Kidney tubule cell (primary cell): Measurements from ENCODE around the gene MBD5.

ENCODE experiments used
- DNase-seq: peaks from one replicate; pipeline ENCODE4 v3.0.0-alpha.2; 2018; ENCODE audit warnings: low spot score

Gene MBD5

DNA sequence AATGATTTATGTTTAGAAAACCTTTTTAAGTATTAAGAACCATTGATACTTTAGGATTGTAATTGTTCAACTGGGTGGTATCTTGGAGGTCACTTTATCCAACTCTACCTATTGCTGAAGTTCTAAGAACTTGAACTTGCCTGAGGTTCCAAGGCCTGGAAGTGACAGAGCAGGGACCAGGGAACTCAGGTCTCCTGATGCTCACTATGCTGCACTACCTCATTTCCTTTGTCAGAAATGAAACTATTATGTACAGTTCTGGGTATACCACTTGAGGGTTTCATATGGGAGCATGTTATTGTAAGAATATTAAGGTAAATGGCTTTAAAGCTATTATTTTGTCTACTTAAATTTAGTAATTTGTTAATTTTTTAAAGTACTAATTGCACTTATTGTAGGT, 3.0 kb downstream of the MBD5 start:
- DNase-seq = no peak

DNA sequence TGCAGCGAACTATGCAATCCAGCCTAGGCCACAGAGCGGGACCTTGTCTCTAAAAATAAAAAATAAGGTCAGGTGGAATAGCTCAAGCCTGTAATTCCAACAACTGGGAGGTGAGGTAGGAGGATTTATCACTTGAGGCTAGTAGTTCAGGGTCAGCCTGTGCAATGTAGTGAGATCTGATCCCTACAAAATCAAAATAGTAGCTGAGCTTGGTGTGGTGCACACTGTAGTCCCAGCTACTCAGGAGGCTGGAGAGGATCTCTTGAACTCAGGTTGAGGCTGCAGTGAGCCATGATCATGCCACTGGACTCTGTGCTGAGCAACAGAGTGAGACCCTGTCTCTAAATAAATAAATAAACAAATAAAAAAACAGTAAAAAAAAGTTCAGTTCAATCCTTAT, 5.7 kb downstream of the MBD5 start:
- no peak for DNase-seq

DNA sequence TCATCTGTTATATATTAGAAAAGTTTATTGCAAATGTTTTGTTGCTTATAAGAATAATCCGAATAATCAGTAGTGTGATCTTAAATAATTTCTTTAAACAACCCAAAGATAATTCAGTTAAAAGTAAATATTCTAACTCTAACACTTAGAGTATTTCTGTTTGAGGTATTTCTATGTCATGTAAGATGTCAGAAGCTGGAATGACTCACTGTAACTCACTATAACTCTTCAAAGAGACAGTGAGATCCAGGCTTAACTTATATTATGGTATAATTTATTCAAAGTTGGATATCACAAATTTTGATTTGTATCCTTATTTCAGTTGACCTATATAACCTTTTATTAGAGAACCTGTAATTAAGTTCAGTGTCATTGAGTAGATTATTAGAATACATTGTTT, 6.9 kb downstream of the MBD5 start:
- DNase-seq = no peak

DNA sequence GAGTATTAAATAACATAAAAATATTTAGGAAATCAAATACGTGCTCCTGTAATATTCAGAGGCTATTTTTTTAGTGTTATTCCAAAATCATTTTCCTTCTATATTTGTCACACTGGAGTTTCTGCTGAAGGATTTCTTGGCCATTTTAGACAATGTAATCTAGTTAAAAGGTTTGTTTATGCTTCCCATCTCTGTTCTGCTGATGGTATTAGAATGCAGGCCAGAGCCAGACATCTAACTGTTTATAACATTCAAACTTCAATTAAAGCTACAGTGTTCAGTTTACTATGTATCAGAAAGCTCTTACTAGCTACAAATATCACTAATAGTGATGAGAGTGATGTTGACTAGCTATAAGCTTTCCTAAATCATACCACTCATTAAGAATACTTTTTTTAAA, 7.9 kb downstream of the MBD5 start:
- no peak for DNase-seq

DNA sequence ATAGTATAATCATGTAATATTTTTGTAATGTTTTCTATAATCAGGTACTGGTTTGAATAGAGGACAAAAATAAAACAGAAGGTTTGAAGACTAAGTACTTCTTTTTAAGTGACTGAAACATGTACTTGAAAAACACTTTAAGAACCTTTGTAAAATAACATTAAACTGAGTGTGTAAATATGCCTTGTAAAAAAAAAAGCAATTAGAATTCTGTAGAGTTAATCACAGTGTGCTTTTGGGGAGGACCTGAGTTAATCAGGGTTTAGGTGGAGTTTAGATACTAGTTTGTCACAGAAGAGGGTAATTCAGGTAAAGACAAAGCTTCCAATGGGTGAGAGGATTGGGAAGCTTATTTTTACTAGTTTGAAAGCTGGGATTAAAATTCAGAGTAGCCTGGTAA, 10.3 kb downstream of the MBD5 start:
- no peak for DNase-seq

DNA sequence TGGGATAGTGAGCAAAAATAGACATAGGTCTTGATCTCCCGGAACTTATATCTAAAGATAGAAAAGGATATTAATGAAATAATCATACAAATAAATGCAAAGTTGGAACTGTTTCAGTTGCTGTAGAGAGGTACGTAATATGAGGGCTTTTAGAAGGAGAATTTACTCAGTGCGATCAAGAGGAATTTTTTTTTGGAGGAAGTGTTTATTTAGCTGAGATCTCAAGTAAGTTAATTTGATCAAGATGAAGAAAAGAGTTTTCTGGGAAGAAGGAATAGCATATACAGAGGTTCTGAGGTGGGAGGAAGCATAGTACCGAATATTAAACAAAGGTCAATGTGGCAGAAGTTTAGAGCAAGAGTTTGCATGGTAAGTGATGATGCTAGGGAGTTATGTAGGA, 11.3 kb downstream of the MBD5 start:
- no peak for DNase-seq

DNA sequence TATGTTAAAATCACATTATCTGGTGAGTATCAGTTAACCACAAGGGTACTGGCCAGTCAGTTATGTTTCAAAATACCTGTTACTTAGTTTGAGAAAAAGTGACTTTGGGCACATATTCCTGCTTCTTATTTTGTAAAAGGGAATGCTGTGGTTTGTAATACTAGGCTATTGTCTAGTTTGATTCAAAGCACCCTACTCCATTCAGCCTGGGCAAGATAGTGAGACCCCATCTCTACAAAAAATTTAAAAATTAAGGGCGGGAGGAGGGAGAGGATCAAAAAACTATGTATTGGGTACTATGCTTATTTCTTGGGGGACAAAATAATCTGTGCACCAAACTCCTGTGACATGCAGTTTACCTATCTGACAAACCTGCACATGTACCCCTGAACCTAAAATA, 18.9 kb downstream of the MBD5 start:
- no peak for DNase-seq

DNA sequence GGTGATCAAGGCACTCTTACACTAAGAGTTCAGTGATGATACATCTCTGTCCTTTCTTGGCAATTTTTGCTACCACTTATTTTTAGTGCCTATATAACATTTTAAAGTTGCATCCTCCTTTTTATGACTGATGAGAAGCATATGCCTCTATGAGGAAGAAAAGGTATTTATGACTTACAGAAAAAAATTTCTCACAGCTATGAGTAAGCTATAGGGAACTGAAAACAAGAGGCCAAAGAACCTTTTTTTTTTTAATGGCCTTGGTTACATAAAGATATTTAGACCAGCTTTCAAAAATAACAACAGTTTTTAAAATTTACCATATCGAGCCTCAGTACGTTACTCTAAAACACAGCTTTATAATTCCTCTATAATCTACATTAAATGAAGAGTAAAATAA, 21.3 kb downstream of the MBD5 start:
- no peak for DNase-seq

DNA sequence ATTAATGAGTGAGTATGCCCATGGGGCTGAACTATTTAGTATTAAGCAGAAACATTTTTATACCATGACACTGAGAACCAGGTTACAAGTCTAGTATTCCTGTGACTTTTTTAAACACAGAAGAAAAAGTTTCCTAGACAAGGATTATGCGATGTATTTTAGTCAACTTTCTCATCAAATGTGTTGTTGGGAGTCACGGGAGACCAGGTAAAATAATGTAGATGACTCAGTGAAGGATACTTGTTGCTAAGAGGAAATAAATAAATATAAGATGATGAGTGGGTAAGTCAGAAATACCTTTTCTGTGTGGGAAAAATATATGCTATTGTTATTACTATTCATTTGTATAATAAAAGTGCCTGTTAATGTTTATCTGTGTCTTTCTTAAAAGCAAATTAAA, 23.4 kb downstream of the MBD5 start:
- DNase-seq = peak; percentile 79

DNA sequence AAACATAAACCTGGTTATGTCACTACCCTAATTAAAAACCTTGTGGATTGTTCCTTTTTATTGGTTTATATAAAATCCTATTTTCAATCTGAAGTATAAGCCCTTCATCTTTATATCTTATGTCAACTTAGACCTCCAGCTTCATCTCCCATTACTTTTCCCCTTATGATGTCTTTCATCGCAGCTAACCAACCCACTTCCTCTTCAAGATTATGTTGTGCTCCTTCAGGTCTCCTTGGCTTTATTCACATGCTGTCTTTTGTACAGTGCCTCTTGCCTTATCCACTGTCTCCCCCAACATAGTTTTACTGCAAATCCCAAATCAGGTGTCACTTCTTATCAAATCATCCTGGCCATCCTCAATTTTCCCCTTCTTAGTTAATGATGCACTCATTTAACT, 25.9 kb downstream of the MBD5 start:
- no peak for DNase-seq

DNA sequence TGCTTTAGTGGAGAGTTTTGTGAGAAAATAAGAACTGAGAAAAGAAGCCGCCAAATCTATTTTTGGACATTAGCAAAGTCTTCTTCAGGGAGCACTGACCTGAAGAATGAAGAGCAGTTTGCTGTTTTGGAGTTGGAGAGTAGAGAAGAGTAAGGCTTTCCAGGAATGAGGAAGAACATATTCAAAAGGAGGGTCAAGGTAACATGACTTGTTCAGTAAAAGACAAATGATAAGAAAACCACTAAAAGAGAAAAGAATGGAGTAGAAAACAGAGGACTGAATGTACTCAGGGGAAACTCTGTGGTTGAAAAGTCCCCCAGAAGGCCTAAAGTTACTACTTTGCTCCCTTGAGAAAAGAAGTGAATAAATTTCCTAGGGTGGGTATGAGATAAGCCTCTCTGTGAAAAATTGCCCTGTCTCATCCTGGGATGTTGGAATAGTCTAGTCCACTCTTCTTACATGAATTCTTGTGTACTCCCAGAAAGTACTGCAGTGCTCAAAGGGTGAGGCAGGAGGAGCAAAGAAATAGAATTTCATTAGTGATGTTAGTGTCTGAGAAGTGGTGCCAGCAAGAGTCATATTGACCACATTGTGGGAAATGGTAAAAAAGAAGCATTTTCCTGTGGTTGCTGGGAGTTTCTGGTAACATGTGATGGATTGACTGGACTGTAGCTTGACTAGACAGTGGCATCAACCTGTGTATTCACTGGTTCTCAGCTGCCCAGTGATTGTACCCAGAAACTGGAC, 27.8 kb downstream of the MBD5 start:
- DNase-seq = peak; percentile 34

DNA sequence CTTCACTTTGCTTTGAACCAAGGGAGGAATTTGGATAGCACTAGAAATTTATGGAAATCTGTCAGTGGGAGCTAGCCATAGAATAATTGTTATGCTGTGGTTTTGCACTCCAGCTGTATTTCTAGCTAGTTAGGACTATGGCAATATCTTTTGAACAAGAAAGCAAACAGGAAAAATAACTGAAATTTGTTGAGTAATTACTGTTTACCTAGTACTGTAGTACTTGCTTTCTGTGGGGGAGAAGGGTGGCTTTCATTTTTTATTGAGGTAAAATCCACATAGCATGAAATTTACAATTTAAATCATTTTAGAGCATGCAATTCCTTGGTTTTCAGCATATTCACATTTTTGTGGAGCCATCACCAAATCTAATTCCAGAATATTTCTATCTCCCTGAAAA, 28.4 kb downstream of the MBD5 start:
- DNase-seq = no peak

DNA sequence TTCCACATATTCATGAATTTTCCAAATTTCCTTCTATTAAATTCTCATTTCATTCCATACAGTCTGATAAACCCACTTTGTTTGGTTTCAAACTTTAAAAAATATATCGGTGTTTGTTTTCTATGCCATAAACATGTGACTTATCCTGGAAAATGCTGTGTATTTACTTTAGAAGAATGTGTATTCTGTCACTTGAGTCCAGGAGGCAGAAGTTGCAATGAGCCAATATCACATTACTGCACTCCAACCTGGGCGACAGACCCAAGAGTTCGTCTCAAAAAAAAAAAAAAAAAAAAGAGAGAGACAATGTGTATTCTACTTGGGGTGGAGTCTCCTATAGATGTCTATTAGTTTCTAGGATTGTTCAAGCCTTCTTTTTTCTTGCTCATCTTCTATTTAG, 31.8 kb downstream of the MBD5 start:
- no peak for DNase-seq

DNA sequence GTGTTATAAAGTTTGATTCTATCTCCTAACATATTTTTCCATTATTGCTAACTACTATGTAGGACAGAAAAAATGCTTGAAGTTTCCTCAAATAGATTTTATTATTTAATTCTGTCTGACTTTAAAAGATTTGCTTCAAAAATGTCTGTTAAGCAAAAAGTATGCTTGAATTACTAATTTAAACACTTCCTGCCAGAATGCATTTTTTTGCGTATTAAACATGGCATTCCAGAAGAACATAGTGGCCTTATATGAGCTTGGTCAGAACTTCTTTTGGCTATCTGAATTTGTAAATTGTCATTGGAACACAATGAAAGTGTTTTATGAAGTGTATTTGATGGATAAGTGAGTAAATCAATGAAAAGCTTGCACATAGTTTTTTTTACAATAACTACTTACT, 37.8 kb downstream of the MBD5 start:
- no peak for DNase-seq

DNA sequence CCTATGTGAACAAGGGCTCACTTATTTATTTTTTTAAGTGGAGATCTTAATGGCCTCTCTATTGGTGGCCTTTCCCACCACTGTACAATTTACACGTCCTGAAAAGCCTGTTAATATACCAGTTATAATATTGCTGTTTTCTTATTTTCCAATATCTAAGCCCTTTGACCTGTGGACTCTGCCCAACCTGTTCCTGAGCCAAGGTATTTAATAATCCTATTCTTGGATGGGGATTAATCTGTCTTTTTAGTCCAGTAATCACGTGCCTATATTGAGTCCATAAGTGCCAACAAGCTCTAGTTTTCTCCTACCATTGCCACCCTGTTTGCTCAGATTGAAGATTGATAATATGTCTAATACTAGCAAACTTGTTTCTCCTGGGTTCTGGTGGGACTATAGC, 42.7 kb downstream of the MBD5 start:
- no peak for DNase-seq

DNA sequence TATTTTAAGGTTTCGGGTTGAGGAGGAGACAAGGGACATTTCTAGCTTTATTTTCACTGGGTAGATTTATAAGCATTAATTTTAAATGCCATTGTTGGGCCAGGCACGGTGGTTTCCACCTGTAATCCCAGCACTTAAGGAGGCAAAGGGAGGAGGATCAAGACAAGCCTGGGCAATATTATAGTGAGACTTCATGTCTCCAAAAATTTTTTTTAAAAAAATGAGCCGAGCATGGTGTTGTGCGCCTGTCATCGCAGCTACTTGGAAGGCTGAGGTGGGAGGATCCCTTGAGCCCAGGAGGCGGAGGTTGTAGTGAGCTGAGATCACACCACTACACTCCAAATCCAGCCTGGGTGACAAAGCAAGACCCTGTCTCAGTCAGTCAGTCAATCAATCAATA, 45.0 kb downstream of the MBD5 start:
- DNase-seq = no peak

DNA sequence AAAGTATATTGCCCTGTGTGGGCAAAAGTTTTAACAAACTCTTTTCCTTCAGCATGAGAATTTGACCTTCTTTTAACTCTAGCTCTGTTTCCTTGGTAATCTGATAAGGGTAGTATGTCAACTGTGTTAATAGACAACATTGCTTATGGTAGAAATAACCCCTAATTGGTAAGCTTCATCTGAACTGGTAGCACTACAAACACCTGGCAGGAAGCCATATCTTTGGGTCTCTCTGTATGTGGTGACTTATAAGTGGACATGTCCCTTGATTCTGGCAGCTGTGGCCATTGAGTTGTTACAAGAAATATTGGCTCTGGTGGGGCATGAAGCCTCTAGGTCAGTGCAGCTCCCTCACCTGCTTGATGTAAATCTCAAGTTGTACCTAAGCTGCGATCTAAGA, 46.9 kb downstream of the MBD5 start:
- no peak for DNase-seq

DNA sequence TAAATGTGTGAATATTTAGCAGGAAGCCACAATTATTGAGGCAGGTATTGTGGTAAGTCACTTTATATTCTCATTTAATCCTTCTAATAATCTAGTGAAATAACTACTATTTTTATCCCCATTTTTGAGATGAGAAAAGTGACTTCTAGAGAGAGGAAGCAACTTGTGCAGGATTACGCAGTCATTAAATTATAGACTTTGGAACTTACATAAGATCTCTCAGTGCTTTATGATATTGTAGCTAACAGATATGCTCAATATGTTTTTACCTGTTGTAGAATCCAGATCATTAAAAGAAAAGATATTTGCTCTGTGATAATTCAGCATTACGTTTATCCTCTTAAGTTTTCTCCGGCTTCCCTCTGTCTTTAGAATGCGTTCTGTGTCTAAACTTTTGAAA, 50.5 kb downstream of the MBD5 start:
- no peak for DNase-seq

DNA sequence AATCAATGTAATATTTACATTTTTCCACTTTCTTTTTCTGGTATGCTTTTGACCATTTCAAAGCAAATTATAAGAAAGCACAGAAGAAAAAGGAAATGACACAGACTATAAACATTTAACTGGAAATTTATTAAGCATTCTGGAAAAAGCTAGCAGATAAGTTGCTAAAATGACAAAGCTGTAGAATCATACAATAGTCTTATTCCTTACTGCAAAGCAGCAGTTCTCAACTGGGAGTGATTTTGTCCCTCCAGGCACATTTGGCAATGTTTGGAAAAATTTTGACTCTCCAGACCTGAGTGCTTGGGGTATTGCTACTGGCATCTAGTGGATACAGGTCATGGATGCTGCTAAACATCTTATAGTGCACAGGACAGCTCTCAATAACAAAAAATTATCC, 75.1 kb downstream of the MBD5 start:
- DNase-seq = no peak

DNA sequence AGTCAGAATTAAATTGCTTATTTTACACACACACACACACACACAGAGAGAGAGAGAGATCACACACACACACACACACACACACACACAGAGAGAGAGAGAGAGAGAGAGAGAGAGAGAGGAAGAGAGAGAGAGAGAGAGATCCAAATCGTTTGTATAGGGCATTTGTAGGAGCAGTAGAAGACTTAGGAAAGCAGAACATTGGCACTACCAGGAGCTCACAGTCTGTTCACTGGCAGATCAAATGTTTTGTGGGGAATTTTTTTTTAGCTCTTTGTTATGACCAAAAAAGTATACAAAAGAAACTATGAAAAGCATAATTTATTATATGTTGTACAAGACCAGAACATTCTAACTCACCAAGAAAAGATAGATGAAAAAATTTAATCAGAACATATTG, 81.8 kb downstream of the MBD5 start:
- DNase-seq = no peak

DNA sequence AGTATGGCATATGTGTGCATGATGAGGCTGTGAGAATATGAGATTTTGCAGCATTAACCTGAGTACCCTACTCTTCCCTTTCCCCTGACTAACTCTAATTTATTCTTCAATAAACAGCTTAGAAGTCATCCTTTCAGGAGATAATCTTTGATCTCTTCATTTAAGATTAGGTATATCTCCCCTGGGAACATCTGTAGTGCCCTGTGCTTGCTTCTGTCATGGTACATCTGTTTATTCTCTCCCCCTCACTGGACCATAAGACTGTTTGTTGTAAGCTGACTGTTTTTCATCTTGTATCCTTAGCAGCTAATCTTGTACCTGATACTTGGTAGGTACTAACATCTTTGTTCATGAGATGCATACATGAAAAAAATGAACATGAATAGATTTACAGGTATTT, 83.1 kb downstream of the MBD5 start:
- DNase-seq = no peak

DNA sequence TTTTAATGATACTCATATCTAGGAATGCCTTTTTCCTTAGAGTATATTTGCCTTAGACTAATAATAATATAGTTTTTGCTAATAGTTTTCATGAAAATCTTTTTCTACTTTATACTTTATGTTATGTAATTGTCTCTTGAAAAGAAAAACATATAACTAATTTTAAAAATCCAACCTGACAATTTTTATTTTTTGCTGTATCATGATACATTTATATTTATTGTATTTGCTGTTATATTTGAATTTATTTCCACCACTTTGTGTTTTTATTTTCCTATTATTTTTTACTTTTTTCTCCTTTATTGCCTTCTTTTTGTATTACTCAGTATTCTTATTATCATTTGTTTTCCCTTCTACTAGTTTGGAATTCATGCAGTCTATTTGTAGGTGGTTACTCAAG, 85.4 kb downstream of the MBD5 start:
- no peak for DNase-seq

DNA sequence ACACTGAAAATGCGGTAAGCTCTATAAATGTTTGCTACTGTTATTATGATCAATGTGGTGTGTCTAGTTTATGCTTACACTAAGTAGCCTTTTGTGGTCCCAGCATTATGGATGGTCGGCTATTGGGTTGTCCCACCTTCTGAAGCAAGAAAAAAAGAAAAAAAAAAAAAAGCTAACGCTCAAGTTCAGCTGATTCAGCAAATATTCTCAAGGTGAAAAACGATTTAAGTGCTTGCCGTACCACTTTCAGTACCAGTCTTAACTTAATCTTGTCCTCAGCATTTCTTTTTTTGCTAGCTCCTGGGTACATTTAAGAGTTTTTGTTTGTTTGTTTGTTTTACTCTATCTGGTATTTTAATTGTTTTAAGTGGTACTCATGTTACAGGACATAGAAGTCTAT, 87.5 kb downstream of the MBD5 start:
- no peak for DNase-seq

DNA sequence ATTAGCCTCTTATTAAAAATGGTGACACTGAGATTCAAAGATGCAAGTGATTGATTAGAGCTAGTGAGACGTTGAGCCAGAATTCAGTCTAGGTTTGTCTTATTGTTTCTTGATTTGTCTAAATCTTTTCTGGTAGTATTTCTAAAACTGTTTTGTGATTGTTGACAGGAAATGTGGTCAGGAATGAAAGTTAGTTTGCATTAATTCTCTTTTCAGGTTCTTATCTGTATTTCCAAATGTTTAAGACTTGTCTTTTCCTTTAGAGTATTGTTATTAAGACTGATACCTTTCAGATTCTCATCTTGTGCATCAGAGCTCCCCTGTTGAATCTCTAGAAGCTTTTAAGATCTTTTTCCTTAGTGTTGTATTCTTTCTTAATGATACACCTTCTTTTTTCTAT, 89.3 kb downstream of the MBD5 start:
- no peak for DNase-seq

DNA sequence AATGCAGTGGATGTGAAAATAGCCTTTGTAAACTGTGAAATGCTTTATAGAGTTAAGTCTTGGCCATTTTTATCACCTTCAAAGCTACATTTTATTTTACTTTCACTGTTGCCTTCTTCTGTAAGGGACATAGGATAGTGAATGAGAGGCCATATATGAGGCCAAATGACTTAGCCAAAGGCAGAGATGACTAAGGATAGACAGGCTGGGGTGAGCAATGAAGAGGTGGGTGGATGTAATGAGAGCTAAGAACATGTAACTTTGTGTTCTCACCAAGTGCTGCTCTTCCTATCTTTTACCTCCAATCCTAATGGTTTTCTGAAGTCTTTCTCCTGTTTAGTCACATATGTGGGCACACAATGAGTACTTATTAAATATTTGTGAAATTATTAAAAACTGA, 101.9 kb downstream of the MBD5 start:
- peak; percentile 57 for DNase-seq
